ENCODE measurements around the gene C2orf68. TPM values are rescaled to one million over a fixed set of nuclear protein-coding genes. Genes with fewer than 3 reads are reported as not detected.

The C2orf68 gene
- total and polyA plus RNA-seq, 9 of the 15 experiments (the other 6 are each of a cell fraction or from before 2014, with no cell fraction given): 22.1 to 50.0 (median 31.8) TPM

- TF ChIP-seq ZNF609 (CRISPR knock-in tag; IDR thresholded peaks at IDR 0.05; ENCODE audit: borderline replicate concordance): no peak
- TF ChIP-seq STAG1 (CRISPR knock-in tag; IDR thresholded peaks at IDR 0.05; ENCODE audit: borderline replicate concordance): no peak
- TF ChIP-seq HNRNPH1 (optimal IDR thresholded peaks at IDR 0.05; ENCODE audit: low read depth, low read length): no peak
- no peak for TF ChIP-seq ZBTB40 (IDR thresholded peaks at IDR 0.05)
- no peak for TF ChIP-seq ZBTB40 (CRISPR knock-in tag; IDR thresholded peaks at IDR 0.05)
- TF ChIP-seq BCL6 (CRISPR knock-in tag; IDR thresholded peaks at IDR 0.05): no peak
- no peak for TF ChIP-seq BRD4 (IDR thresholded peaks at IDR 0.05)
- no peak for TF ChIP-seq MCM7 (IDR thresholded peaks at IDR 0.05)
- TF ChIP-seq, protein P1, sequence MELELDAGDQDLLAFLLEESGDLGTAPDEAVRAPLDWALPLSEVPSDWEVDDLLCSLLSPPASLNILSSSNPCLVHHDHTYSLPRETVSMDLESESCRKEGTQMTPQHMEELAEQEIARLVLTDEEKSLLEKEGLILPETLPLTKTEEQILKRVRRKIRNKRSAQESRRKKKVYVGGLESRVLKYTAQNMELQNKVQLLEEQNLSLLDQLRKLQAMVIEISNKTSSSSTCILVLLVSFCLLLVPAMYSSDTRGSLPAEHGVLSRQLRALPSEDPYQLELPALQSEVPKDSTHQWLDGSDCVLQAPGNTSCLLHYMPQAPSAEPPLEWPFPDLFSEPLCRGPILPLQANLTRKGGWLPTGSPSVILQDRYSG (tag; conservative IDR thresholded peaks at IDR 0.05; ENCODE audit: low read depth): no peak
- no peak for TF ChIP-seq TFAM (CRISPR knock-in tag; conservative IDR thresholded peaks at IDR 0.05)
Observed at GRCh38 chr2:85631316-85631715, 19.4 kb upstream of the C2orf68 start (continued).
